Measurements from ENCODE around the gene KCNN3.

- TF ChIP-seq POLR2A (IDR thresholded peaks at IDR 0.05; ENCODE audit: low read depth, low read length) (no peak), POLR2AphosphoS5 (IDR thresholded peaks at IDR 0.05; ENCODE audit: low read depth, low read length) (no peak), PAX5 (IDR thresholded peaks at IDR 0.05; ENCODE audit: insufficient read depth, low read length, severe bottlenecking) (no peak)
Measured at GRCh38 chr1:154908937-154909336, 38.9 kb upstream of the KCNN3 start.

Measured in GM12891 (cell line).